A673 (cell line): Measurements from ENCODE around the gene CUX1. TPM values are rescaled to one million over a fixed set of nuclear protein-coding genes. Genes with fewer than 3 reads are reported as not detected.
"Not testable (repeated sequence)": the region's sequence is repeated elsewhere in the genome, so short reads cannot be mapped to it uniquely, and the experiment has no call there.

ENCODE experiments used
- BruUV-seq: library from RNA; stranded (reverse); fragments of 400-500 nt; replicated peaks from 2 replicates; lab custom pipeline; 2021; lab: Mats Ljungman, UMichigan
- CTCF ChIA-PET: fragments of 300-600 bp; sonication (Branson Sonifier 250); formaldehyde crosslinking; loops from one replicate; lab custom pipeline; 2022; ENCODE audit warnings: antibody characterized with exemption; lab: Charles Lee
- POLR2A ChIA-PET: fragments of 300-600 bp; sonication (Branson Sonifier 250); formaldehyde crosslinking; loops from one replicate; lab custom pipeline; 2022; ENCODE audit warnings: antibody characterized with exemption; ENCODE audit not compliant: low non-redundant PET; lab: Charles Lee
- DNase-seq: peaks from one replicate; pipeline ENCODE4 v3.0.0-alpha.2; 2015; ENCODE audit warnings: low spot score
- H3K27ac ChIP-seq: fragments of 200-600 bp; sonication (generic); 2 replicates; pipeline ENCODE4 v1.5.1; 2016; ENCODE audit warnings: mixed run types, low read depth, mild to moderate bottlenecking, mixed read lengths, antibody characterized with exemption, low read length; ENCODE audit not compliant: poor library complexity, severe bottlenecking
- H3K27me3 ChIP-seq: fragments of 200-600 bp; sonication (generic); replicated peaks from 2 replicates; pipeline ENCODE4 v1.6.1; 2017; ENCODE audit warnings: mixed run types, low read depth, mild to moderate bottlenecking, mixed read lengths, antibody characterized with exemption, low read length; ENCODE audit not compliant: insufficient read depth, poor library complexity
- H3K36me3 ChIP-seq: fragments of 200-600 bp; sonication (generic); 2 replicates; pipeline ENCODE4 v1.6.1; 2016; ENCODE audit warnings: mixed run types, mild to moderate bottlenecking, mixed read lengths, antibody characterized with exemption, low read length; ENCODE audit not compliant: insufficient read depth, poor library complexity, severe bottlenecking
- H3K4me1 ChIP-seq: fragments of 200-600 bp; sonication (generic); 2 replicates; pipeline ENCODE4 v1.6.1; 2017; ENCODE audit warnings: mixed run types, mild to moderate bottlenecking, mixed read lengths, antibody characterized with exemption, low read length; ENCODE audit not compliant: insufficient read depth, poor library complexity, severe bottlenecking
- H3K4me3 ChIP-seq: fragments of 200-600 bp; sonication (generic); 2 replicates; pipeline ENCODE4 v1.5.1; 2016; ENCODE audit warnings: low read depth, mixed run types, mild to moderate bottlenecking, mixed read lengths, low read length; ENCODE audit not compliant: poor library complexity, severe bottlenecking
- H3K9me3 ChIP-seq: fragments of 200-600 bp; sonication (generic); 2 replicates; pipeline ENCODE4 v1.6.1; 2016; ENCODE audit warnings: mixed run types, low read depth, mild to moderate bottlenecking, mixed read lengths, antibody characterized with exemption, low read length; ENCODE audit not compliant: poor library complexity, severe bottlenecking
- EZH2 ChIP-seq: fragments of 200-600 bp; sonication (generic); IDR thresholded peaks from 2 replicates; pipeline ENCODE4 v1.6.1; 2017; ENCODE audit warnings: borderline replicate concordance, low read depth, mild to moderate bottlenecking, mixed read lengths, antibody characterized with exemption, low read length; ENCODE audit not compliant: poor library complexity, severe bottlenecking
- intact Hi-C: fragments of 100-400 bp; cut with micrococcal nuclease; formaldehyde crosslinking; loops from one replicate; pipeline ENCODE4 v1.10.0; 2022; ENCODE audit not compliant: unreplicated experiment
- total RNA-seq: library from RNA; stranded (reverse); gene quantifications from 2 replicates; pipeline ENCODE4 v1.2.3, GENCODE V29; 2021
- TF ChIP-seq, protein P1 (sequence below): fragments of 300-800, 200-600 bp; sonication (generic); conservative IDR thresholded peaks from 2 replicates; pipeline ENCODE4 v1.5.1; 2017; ENCODE audit warnings: low read depth, mild to moderate bottlenecking, antibody characterized with exemption, low read length, moderate library complexity, mixed read lengths

Gene CUX1
- total RNA-seq, 1 experiment from 2014 or later, result 49.4 TPM

DNA sequence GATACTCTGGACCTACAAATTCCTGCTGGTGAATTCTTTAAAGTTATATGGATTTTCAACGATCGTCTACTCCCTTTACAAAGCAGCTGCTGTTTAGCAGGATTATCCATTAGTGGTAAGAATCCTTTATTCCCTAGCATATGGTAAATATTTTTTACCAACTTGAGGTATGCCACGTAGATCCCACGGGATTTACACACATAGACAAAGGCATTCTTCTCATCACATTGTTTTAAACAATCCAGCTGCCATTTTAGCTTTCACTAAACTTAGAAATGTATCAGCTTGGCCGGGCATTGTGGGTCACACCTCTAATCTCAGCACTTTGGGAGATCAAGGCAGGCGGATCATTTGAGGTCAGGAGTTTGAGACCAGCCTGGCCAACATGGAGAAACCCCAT, 321.2 kb downstream of the CUX1 start:
- TF ChIP-seq, protein P1, sequence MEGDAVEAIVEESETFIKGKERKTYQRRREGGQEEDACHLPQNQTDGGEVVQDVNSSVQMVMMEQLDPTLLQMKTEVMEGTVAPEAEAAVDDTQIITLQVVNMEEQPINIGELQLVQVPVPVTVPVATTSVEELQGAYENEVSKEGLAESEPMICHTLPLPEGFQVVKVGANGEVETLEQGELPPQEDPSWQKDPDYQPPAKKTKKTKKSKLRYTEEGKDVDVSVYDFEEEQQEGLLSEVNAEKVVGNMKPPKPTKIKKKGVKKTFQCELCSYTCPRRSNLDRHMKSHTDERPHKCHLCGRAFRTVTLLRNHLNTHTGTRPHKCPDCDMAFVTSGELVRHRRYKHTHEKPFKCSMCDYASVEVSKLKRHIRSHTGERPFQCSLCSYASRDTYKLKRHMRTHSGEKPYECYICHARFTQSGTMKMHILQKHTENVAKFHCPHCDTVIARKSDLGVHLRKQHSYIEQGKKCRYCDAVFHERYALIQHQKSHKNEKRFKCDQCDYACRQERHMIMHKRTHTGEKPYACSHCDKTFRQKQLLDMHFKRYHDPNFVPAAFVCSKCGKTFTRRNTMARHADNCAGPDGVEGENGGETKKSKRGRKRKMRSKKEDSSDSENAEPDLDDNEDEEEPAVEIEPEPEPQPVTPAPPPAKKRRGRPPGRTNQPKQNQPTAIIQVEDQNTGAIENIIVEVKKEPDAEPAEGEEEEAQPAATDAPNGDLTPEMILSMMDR, result no peak
- no peak for TF ChIP-seq EZH2
- H3K27ac ChIP-seq, result no peak overlapping the region
- peaks cover 6% of the 10 kb centered on the region for H3K4me1 ChIP-seq
- DNase-seq, result no peak
- intact Hi-C loops, result no loop called here
- H3K4me3 ChIP-seq, result no peak overlapping the region
- H3K27me3 ChIP-seq, result no peaks in the 10 kb centered on the region
- H3K36me3 ChIP-seq, result no peaks in the 10 kb centered on the region
- POLR2A ChIA-PET, result no interaction called here
- BruUV-seq, result no TSS peak
- CTCF ChIA-PET, result no interaction called here
- H3K9me3 ChIP-seq, result no peaks in the 10 kb centered on the region

DNA sequence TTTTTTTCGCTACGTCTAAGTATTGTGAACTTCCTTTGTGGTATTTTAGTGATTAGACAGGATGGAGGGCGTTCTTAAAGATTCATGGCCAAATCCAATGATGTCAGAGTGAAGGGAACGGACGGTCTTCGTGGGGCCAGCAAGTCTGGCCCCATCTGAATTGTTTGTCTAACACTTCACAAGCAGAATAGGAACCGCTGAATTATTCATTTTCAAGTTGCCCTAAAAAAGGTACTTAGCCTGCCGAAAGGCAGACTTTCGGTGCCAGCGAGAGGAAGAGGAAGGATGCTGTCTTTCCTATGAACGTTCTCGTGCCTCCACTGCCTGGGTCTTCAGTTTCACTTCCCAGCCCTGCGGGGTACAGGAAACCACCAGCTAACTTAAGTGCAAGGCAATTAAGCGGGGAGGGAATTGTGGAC, 323.5 kb downstream of the CUX1 start:
- ChIA-PET CTCF (no interaction called here), POLR2A (no interaction called here)
- no peak for TF ChIP-seq EZH2
- TF ChIP-seq, protein P1, result no peak
- BruUV-seq, result no TSS peak
- H3K4me1 ChIP-seq, result no peaks in the 10 kb centered on the region
- H3K4me3 ChIP-seq, result no peak overlapping the region
- no peaks in the 10 kb centered on the region for H3K36me3 ChIP-seq
- no peaks in the 10 kb centered on the region for H3K9me3 ChIP-seq
- no peaks in the 10 kb centered on the region for H3K27me3 ChIP-seq
- DNase-seq, result peak; percentile 67
- intact Hi-C loops, result no loop called here
- no peak overlapping the region for H3K27ac ChIP-seq

DNA sequence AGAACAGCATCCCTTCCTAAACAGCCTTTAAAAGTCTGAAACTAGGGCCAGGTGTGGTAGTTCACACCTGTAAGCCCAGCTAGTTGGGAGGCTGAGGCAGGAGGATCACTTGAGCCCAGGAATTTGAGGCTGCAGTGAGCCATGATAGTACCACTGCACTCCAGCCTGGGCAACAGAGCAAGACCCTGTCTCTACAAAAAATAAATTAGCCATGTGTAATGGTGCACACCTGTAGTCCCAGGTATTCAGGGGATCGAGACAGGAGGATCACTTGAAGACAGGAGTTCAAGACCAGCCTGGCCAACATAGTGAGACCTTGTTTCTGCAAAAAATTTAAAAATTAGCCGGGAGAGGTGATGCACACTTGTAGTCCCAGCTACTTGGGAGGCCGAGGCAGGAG, 325.0 kb downstream of the CUX1 start:
- H3K4me3 ChIP-seq, POLR2A ChIA-PET, CTCF ChIA-PET, intact Hi-C loops, H3K36me3 ChIP-seq, H3K27ac ChIP-seq, H3K4me1 ChIP-seq, H3K9me3 ChIP-seq, BruUV-seq, DNase-seq, H3K27me3 ChIP-seq: not testable (repeated sequence)

DNA sequence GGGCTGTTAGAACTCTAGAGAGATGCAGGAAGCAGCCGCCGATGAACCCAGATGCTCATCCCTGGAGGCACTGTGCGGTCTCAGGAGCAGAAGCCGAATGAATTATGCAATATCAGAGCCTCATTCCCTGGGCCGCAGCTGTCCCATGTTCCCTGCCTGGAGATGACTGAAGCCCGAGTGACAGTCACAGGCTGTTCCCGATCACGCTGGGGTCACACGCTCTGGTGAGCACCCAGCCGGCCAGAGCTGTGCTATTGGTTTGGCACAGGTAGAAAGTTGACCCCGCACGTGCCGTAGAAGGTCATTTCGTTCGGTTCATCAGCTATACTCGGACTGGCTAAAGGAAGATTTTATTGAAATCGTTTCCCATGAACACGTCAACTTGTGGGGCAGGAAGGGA, 328.7 kb downstream of the CUX1 start:
- no peaks in the 10 kb centered on the region for H3K36me3 ChIP-seq
- H3K27me3 ChIP-seq, result no peaks in the 10 kb centered on the region
- no peak overlapping the region for H3K4me3 ChIP-seq
- CTCF ChIA-PET, result no interaction called here
- intact Hi-C loops, result no loop called here
- no peak overlapping the region for H3K27ac ChIP-seq
- BruUV-seq, result no TSS peak
- H3K4me1 ChIP-seq, result no peaks in the 10 kb centered on the region
- no peaks in the 10 kb centered on the region for H3K9me3 ChIP-seq
- no peak for TF ChIP-seq EZH2
- TF ChIP-seq, protein P1, result no peak
- DNase-seq, result no peak
- POLR2A ChIA-PET, result no interaction called here
